IMR-90 (cell line): ENCODE results near the gene OR51E1. TPM values are rescaled to one million over a fixed set of nuclear protein-coding genes. Genes with fewer than 3 reads are reported as not detected.

Experiments used
- ATAC-seq: fragments of 200-7000 bp; cut with Tn5 transposase; 2 replicates; pipeline ENCODE4 v1.9.1; 2020; ENCODE audit warnings: low read depth, mild to moderate bottlenecking, moderate library complexity
- BruUV-seq: library from RNA; stranded (reverse); fragments of 400-500 nt; replicated peaks from 2 replicates; lab custom pipeline; 2021; lab: Mats Ljungman, UMichigan
- CTCF ChIA-PET: fragments of 300-600 bp; formaldehyde crosslinking; extraction: SDS; loops from one replicate; lab custom pipeline; 2021; ENCODE audit warnings: antibody characterized with exemption; lab: Yijun Ruan, JAX
- POLR2A ChIA-PET: fragments of 300-600 bp; sonication (Branson Sonifier 250); formaldehyde crosslinking; loops from one replicate; lab custom pipeline; 2022; ENCODE audit warnings: antibody characterized with exemption; ENCODE audit not compliant: unreplicated experiment; lab: Charles Lee
- DNase-seq: peaks from one replicate; pipeline ENCODE4 v3.0.0; 2013
- H2AFZ ChIP-seq: replicated peaks from 2 replicates; pipeline ENCODE3; 2013; ENCODE audit warnings: low read length, mild to moderate bottlenecking; ENCODE audit not compliant: poor library complexity
- H2AK5ac ChIP-seq: 2 replicates; pipeline ENCODE4 v1.6.1; 2013; ENCODE audit warnings: low read depth, low read length, inconsistent platforms
- H2AK9ac ChIP-seq: replicated peaks from 2 replicates; pipeline ENCODE3; 2013; ENCODE audit warnings: mild to moderate bottlenecking, low read depth, low read length, moderate library complexity; ENCODE audit not compliant: poor library complexity
- H2BK120ac ChIP-seq: 2 replicates; pipeline ENCODE4 v1.6.1; 2013; ENCODE audit warnings: low read depth, low read length, inconsistent platforms
- H2BK15ac ChIP-seq: 3 replicates; pipeline ENCODE4 v1.6.1; 2013; ENCODE audit warnings: low read depth, low read length, inconsistent platforms
- H2BK20ac ChIP-seq: 2 replicates; pipeline ENCODE4 v1.6.1; 2013; ENCODE audit warnings: low read depth, mild to moderate bottlenecking, inconsistent platforms, low read length, moderate library complexity
- H2BK5ac ChIP-seq: 2 replicates; pipeline ENCODE4 v1.6.1; 2013; ENCODE audit warnings: mild to moderate bottlenecking, low read depth, low read length, inconsistent platforms; ENCODE audit not compliant: poor library complexity, severe bottlenecking
- H3K14ac ChIP-seq: replicated peaks from 2 replicates; pipeline ENCODE4 v1.6.1; 2013; ENCODE audit warnings: low read depth, low read length, inconsistent platforms
- H3K18ac ChIP-seq: 2 replicates; pipeline ENCODE4 v1.6.1; 2013; ENCODE audit warnings: low read depth, low read length, control low read depth
- H3K23ac ChIP-seq: 2 replicates; pipeline ENCODE4 v1.6.1; 2013; ENCODE audit warnings: low read depth, low read length, inconsistent platforms
- H3K27ac ChIP-seq: 2 replicates; pipeline ENCODE4 v1.5.1; 2013; ENCODE audit warnings: mild to moderate bottlenecking, control low read depth, low read length; ENCODE audit not compliant: insufficient read depth
- H3K27me3 ChIP-seq: 2 replicates; pipeline ENCODE4 v1.6.1; 2013; ENCODE audit warnings: low read length; ENCODE audit not compliant: control insufficient read depth, insufficient read depth
- H3K36me3 ChIP-seq: 2 replicates; pipeline ENCODE4 v1.6.1; 2013; ENCODE audit warnings: low read length, mixed read lengths; ENCODE audit not compliant: control insufficient read depth, insufficient read depth
- H3K4ac ChIP-seq: 2 replicates; pipeline ENCODE4 v1.6.1; 2013; ENCODE audit warnings: low read depth, low read length, inconsistent platforms
- H3K4me1 ChIP-seq: 2 replicates; pipeline ENCODE4 v1.6.1; 2013; ENCODE audit warnings: low read length, mixed read lengths; ENCODE audit not compliant: control insufficient read depth, insufficient read depth
- H3K4me2 ChIP-seq: 2 replicates; pipeline ENCODE4 v1.6.1; 2013; ENCODE audit warnings: low read depth, mild to moderate bottlenecking, control low read depth, low read length, moderate library complexity
- H3K4me3 ChIP-seq: 2 replicates; pipeline ENCODE4 v1.5.1; 2013; ENCODE audit warnings: low read depth, mild to moderate bottlenecking, control low read depth, low read length, moderate library complexity; ENCODE audit not compliant: insufficient read depth
- H3K56ac ChIP-seq: 2 replicates; pipeline ENCODE4 v1.6.1; 2013; ENCODE audit warnings: low read length, inconsistent platforms; ENCODE audit not compliant: insufficient read depth; ENCODE audit errors: extremely low read depth
- H3K79me1 ChIP-seq, 2 experiments: 2 replicates each; pipeline ENCODE4 v1.6.1; 2013; ENCODE audit warnings: low read length in 2 of 2, inconsistent platforms in 1 of 2, low read depth in 1 of 2
- H3K9ac ChIP-seq: 2 replicates; pipeline ENCODE4 v1.6.1; 2013; ENCODE audit warnings: low read depth, low read length, control low read depth
- H3K9me1 ChIP-seq: 2 replicates; pipeline ENCODE4 v1.6.1; 2013; ENCODE audit warnings: low read length, inconsistent platforms; ENCODE audit not compliant: insufficient read depth
- H3K9me3 ChIP-seq: 2 replicates; pipeline ENCODE4 v1.6.1; 2013; ENCODE audit warnings: low read length; ENCODE audit not compliant: control insufficient read depth, insufficient read depth
- H4K20me1 ChIP-seq: 2 replicates; pipeline ENCODE4 v1.6.1; 2013; ENCODE audit warnings: low read length, inconsistent platforms; ENCODE audit not compliant: insufficient read depth
- H4K5ac ChIP-seq: 2 replicates; pipeline ENCODE4 v1.6.1; 2013; ENCODE audit warnings: mild to moderate bottlenecking, low read depth, low read length, control low read depth
- H4K8ac ChIP-seq, 2 experiments: 2 replicates each; pipeline ENCODE4 v1.6.1; 2013; ENCODE audit warnings: low read depth in 2 of 2, low read length in 2 of 2, control low read depth in 1 of 2, inconsistent platforms in 1 of 2
- H4K91ac ChIP-seq: 2 replicates; pipeline ENCODE4 v1.6.1; 2013; ENCODE audit warnings: low read depth, low read length, inconsistent platforms; ENCODE audit not compliant: insufficient read depth
- CEBPB ChIP-seq: IDR thresholded peaks from 2 replicates; pipeline ENCODE4 v1.6.1; 2012; ENCODE audit warnings: low read depth, low read length, improper control_type of control experiment
- CHD1 ChIP-seq: IDR thresholded peaks from 2 replicates; pipeline ENCODE4 v1.6.1; 2012; ENCODE audit warnings: low read depth, low read length, improper control_type of control experiment
- MAFK ChIP-seq: IDR thresholded peaks from 2 replicates; pipeline ENCODE4 v1.6.1; 2012; ENCODE audit warnings: low read depth, low read length, improper control_type of control experiment
- RCOR1 ChIP-seq: IDR thresholded peaks from 2 replicates; pipeline ENCODE4 v1.6.1; 2012; ENCODE audit warnings: mild to moderate bottlenecking, low read length, improper control_type of control experiment; ENCODE audit not compliant: insufficient replicate concordance
- WGBS, 2 experiments: methylation state at CpG; one replicate each; pipeline versions ENCODE4 v1.1.5 to v1.1.7; 2013; ENCODE audit warnings: missing lambda C conversion rate in 2 of 2; ENCODE audit not compliant: insufficient read length in 1 of 2; ENCODE audit errors: extremely low coverage in 2 of 2; 5-methylcytosine and 5-hydroxymethylcytosine counted together
- dilution Hi-C: fragments of 300-500 bp; cut with HindIII; formaldehyde crosslinking; loops from one replicate; pipeline ENCODE4 v1.14.3; 2018; ENCODE audit warnings: low sequenced_read_pairs; ENCODE audit not compliant: unreplicated experiment
- in situ Hi-C: fragments of 300-500 bp; cut with MboI; formaldehyde crosslinking; loops from 3 replicates; pipeline ENCODE4 v1.14.3; 2019; ENCODE audit warnings: low sequenced_read_pairs, inconsistent platforms, mixed read lengths
- intact Hi-C: fragments of 100-400 bp; cut with micrococcal nuclease; formaldehyde crosslinking; loops from 2 replicates; pipeline ENCODE4 v1.10.0; 2022
- polyA plus RNA-seq, 3 experiments: library from polyadenylated mRNA; depleted of rRNA; stranded (reverse); fragments of >200 nt; gene quantifications; 2 replicates each; pipeline ENCODE4 v1.2.3, GENCODE V29; 2012; ENCODE audit warnings: low replicate concordance in 1 of 3
- total RNA-seq: library from RNA; depleted of rRNA; stranded (reverse); fragments of >200 nt; gene quantifications from 2 replicates; pipeline ENCODE4 v1.2.3, GENCODE V29; 2012
- TF ChIP-seq, protein P1 (sequence below): fragments of 150-350 bp; IDR thresholded peaks from 2 replicates; pipeline ENCODE4 v1.6.1; 2017; ENCODE audit warnings: mild to moderate bottlenecking, antibody characterized with exemption, low read length, low read depth
- TF ChIP-seq, protein P2 (sequence below): fragments of 150-350 bp; IDR thresholded peaks from 2 replicates; pipeline ENCODE4 v1.6.1; 2016; ENCODE audit warnings: low read depth, mild to moderate bottlenecking, low read length, moderate library complexity, borderline replicate concordance

Gene OR51E1
- total and polyA plus RNA-seq, 2 of the 4 experiments (the other 2 are of a cell fraction) = 0.02 TPM; not detected in 1

GRCh38 chr11:4680341-4680740 is 36.6 kb downstream of the OR51E1 start:
- H3K9me3 ChIP-seq = no peaks in the 10 kb centered on the region
- H3K4me1 ChIP-seq = peaks cover 9% of the 10 kb centered on the region
- H3K56ac ChIP-seq = no peak overlapping the region
- no peak overlapping the region for H4K5ac ChIP-seq
- intact Hi-C loops = no loop called here
- H3K18ac ChIP-seq = no peak overlapping the region
- no peak overlapping the region for H3K23ac ChIP-seq
- ChIA-PET CTCF (interaction anchor here (0.8 kb wide), 1 partner anchor 10 kb away, joined by 3 read pairs; no protein-coding TSS in a partner anchor), POLR2A (no interaction called here)
- DNase-seq (no peak), ATAC-seq (no peak)
- no peaks in the 10 kb centered on the region for H4K20me1 ChIP-seq
- H3K9ac ChIP-seq = no peak overlapping the region
- TF ChIP-seq, protein P1, sequence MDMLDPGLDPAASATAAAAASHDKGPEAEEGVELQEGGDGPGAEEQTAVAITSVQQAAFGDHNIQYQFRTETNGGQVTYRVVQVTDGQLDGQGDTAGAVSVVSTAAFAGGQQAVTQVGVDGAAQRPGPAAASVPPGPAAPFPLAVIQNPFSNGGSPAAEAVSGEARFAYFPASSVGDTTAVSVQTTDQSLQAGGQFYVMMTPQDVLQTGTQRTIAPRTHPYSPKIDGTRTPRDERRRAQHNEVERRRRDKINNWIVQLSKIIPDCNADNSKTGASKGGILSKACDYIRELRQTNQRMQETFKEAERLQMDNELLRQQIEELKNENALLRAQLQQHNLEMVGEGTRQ = no peak
- no peak for TF ChIP-seq MAFK
- TF ChIP-seq CEBPB = no peak
- no peak for TF ChIP-seq RCOR1
- no peak for TF ChIP-seq CHD1
- TF ChIP-seq, protein P2, sequence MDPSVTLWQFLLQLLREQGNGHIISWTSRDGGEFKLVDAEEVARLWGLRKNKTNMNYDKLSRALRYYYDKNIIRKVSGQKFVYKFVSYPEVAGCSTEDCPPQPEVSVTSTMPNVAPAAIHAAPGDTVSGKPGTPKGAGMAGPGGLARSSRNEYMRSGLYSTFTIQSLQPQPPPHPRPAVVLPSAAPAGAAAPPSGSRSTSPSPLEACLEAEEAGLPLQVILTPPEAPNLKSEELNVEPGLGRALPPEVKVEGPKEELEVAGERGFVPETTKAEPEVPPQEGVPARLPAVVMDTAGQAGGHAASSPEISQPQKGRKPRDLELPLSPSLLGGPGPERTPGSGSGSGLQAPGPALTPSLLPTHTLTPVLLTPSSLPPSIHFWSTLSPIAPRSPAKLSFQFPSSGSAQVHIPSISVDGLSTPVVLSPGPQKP = no peak
- H2BK15ac ChIP-seq = no peak overlapping the region
- dilution Hi-C loops = no loop called here
- no peak overlapping the region for H2BK120ac ChIP-seq
- H3K4me3 ChIP-seq = no peak overlapping the region
- no peak overlapping the region for H4K91ac ChIP-seq
- BruUV-seq = no TSS peak
- H3K36me3 ChIP-seq = no peaks in the 10 kb centered on the region
- no peak overlapping the region for H3K4ac ChIP-seq
- H2BK5ac ChIP-seq = no peak overlapping the region
- in situ Hi-C loops = no loop called here
- H3K14ac ChIP-seq = no peak overlapping the region
- H2AK9ac ChIP-seq = no peak overlapping the region
- H4K8ac ChIP-seq = no peak overlapping the region
- H3K27me3 ChIP-seq = no peaks in the 10 kb centered on the region
- H3K79me1 ChIP-seq = no peaks in the 10 kb centered on the region
- no peak overlapping the region for H3K27ac ChIP-seq
- no peak overlapping the region for H2BK20ac ChIP-seq
- no peak overlapping the region for H3K4me2 ChIP-seq
- no CpG with 5 or more reads among the region's 3 CpGs for WGBS, 2 experiments
- no peak overlapping the region for H2AFZ ChIP-seq
- H2AK5ac ChIP-seq = no peak overlapping the region
- peaks cover 7% of the 10 kb centered on the region; the same call in 1 of the 2 replicates for H3K9me1 ChIP-seq
